Midbrain (tissue), 1 donor: ENCODE data around the gene GABARAPL2.
A peak's percentile ranks its signal among the peaks of the same experiment; 100 is the strongest.
"Not testable (repeated sequence)": the region's sequence is repeated elsewhere in the genome, so short reads cannot be mapped to it uniquely, and the experiment has no call there.

Source experiments
- DNase-seq: peaks from one replicate; lab custom pipeline; 2025; lab: John Stamatoyannopoulos, UW

The GABARAPL2 gene

GRCh38 chr16:75566040-75566757 lies at the start of gene GABARAPL2:
Gene GABARAPL2 (plus strand): TSS chr16:75566379. CDS start chr16:75566487, 108 bp downstream.
- DNase-seq = peak; percentile 93

DNA sequence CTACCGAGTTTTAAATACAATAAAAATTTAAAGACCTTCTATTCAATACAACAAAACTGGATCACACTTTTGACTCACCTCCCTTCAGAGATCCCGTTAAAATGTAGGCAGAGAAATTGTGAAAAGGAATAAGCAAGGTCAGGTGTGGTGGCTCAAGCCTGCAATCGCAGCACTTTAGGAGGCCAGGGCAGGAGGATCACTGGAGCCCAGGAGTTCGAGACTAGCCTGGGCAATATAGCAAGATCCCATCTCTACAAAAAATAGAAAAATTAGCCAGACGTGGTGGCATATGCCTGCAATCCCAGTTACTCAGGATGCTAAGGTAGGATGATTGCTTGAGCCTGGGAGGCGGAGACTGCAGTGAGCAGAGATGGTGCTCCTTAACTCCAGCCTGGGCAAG lies 47.0 kb upstream of the GABARAPL2 start:
- no peak for DNase-seq

DNA sequence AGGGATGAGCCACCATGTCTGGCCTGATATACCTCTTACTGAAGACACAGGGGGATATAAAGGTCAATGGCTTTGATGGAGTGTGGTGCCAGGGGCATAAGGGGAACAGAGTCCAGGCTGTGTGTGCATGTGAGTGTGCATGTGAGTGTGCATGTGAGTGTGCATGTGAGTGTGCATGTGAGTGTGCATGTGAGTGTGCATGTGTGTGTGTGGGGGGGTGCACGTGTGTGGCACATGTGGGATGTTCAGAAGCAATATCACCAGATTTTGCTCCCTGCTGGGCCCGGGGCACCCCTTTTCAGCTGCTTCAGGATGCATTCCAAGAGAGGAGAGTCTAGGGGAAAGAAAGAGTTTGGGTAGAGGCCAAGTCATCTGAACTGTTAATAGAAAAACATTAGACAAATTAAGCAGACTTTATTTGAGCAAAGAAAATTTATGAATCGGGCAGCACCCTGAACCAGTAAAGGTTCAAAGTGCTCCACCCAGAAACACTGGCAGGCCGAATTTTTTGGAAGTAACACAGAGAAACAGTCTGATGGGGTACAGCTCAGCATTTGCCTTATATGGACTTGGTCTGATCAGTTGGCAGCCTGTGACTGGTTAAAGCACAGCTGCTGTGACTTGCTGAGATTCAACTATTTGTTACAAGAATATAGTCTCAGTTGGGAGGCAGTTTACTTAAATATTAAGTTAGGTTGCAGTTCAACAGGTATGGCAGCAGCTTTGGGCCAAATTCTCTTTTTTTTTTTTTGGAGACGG lies 40.0 kb upstream of the GABARAPL2 start:
- no peak for DNase-seq

DNA sequence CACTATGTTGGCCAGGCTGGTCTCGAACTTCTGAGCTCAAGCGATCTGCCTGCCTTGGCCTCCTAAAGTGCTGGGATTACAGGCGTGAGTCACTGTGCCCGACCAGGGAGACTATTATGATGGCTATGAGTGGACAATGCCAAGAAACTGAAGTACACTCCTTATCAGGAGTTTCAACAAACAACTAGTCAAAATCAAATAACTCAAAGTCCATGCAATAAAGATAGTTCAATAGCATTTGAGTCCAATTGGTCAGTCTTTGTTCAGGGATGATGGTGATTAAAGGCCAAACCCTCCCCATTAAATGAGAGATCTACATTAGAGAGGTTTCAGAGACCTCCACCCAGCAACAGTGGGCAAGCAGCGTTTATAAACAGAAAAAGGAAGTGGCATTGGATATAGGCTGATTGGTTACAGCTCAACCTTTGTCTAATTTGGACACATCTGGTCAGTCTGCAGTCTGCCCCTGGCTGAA lies 38.3 kb upstream of the GABARAPL2 start:
- DNase-seq = no peak

GRCh38 chr16:75529056-75529905 lies 36.9 kb upstream of the GABARAPL2 start:
- no peak for DNase-seq

- DNase-seq = no peak
Measured at GRCh38 chr16:75529959-75530358, 36.2 kb upstream of the GABARAPL2 start.

DNA sequence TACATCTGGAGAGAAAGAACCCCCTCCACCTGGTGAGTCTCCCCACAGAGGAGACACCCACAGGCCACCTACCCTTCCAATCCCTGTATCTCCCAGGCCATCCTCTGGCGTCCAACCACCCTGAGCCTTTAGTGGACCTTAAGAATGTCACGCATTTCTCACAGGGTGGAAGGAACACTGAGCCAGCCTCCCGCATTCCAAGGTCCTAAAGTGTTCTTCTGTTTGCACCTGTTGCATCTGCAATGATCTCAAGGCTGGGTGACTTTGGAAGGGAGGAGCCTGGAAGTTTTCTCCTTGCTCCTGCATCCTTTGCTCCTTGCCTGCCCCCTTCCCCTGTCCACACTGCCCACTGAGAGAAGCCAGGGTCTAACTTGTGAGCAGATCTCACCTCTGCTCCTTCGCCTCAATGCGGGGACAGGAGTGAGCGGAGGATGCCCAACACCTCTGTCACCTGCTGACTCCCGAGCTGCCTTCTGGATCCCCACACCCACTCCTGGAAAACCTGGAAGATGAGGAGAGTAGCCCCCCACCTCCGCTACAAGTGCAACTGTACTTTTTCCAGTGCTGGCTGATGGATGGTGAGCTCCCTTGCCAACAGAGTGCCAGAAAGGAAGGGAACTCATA lies 33.9 kb upstream of the GABARAPL2 start:
- DNase-seq = no peak

DNA sequence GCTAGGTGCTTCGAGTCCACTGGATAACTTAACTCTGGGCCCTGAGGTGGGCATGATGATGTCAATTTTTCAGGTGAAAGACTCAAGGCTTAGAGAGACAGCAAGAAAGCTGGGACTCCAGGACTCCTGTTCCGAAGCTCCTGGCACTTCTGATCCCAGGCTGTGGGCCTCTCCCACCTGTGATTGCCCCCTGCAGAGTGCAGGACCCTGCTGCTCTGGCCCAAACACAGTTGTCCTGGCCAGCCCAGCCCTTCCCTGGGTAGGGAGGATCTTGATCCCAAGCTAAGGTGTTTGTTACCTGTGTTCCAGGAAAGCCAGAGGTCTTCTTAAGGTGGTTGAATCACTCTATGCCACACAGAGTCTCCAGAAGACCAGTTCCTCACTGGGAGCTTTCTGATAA lies 33.4 kb upstream of the GABARAPL2 start:
- DNase-seq = no peak

DNA sequence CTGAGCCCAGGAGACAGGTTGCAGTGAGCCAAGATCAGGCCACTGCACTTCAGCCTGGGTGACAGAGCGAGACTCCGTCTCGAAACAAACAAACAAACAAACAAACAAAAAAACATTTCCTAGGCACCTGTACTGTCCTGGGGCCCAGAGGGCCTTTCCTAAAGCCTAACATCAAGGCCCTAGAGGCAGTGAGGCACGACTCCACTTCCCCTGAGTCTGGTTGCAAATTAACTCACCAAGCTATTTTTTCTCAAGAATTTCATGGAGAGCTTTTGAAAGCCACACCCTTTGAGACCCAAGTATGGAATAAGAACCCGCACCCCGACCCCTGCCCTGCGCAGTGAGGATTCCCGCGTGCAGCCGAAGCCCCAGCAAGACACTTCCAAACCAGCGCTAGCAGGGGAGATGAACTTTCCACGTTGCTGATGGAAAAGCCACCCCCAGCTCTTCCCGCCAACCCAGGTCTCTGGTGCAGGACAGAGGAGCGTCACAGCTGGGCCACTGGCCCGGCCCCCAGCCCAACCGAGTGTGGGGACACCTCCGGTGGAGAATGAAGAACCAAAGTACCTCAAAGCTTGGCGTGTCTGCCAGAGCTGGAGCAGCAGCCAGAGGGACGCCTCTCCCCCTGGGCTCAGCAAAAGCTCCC lies 31.5 kb upstream of the GABARAPL2 start:
- no peak for DNase-seq

GRCh38 chr16:75535211-75535843 lies 30.9 kb upstream of the GABARAPL2 start:
- no peak for DNase-seq

DNA sequence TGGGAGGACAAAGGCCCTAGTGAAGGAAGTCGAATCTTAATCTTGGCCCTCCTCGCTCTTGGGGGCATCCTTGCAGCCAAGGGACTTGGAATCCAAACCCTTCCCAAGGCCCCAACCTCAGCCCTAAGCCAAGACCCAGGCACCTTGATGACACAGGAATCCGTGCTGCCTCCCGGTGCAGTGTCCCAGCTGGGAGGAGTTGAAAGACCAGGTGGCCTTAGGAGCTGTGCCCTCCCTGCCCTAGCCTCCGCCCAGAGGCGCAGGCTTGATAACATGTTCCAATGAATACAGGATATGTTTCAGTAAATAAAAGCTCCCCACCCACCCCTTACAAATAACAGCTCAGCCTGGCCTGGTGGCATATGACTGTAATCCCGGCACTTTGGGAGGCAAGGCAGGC lies 30.3 kb upstream of the GABARAPL2 start, which contains the start of gene CHST5:
Gene CHST5, minus strand, starts transcription at position 208 of the 400 bp plus-strand sequence. CDS start 5,724 bp downstream, outside the sequence.
- no peak for DNase-seq

DNA sequence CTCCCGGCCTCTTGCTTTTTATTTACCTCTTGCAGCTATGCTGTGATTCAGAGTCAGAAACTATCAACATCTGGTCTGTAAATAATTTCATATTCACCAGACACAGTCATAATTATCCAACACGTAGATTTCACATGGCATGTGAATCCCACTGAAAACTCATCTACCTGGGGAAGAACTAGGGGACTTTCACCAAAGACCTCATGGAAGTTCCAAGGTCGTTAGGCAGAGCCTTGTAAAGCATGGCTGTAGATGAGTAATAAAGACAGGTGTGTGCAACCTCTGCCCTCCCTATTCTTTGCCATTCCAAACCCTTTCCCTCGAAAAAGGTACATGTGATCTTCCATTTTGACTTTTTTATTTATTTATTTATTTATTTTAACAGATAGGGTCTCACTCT lies 28.4 kb upstream of the GABARAPL2 start:
- DNase-seq = no peak

GRCh38 chr16:75538882-75539565 lies 27.2 kb upstream of the GABARAPL2 start:
- DNase-seq = peak; percentile 35

DNA sequence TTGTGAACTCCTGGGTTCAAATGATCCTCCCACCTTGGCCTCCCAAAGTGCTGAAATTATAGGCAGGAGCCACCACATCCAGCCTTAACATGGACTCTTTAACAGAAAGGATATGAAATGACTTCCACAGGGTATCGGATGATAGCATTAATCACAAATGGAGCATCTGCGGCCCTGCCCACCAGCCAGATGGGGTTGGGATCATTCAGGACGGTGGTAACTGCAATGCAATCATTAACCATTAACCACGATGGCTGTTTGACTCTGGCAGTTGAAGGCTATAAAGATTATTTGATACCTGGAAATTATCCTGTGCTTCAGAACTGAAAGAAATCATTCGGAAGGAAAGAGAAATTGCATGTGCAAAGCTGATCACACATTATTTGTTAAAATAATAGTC lies 24.9 kb upstream of the GABARAPL2 start:
- DNase-seq = no peak

DNA sequence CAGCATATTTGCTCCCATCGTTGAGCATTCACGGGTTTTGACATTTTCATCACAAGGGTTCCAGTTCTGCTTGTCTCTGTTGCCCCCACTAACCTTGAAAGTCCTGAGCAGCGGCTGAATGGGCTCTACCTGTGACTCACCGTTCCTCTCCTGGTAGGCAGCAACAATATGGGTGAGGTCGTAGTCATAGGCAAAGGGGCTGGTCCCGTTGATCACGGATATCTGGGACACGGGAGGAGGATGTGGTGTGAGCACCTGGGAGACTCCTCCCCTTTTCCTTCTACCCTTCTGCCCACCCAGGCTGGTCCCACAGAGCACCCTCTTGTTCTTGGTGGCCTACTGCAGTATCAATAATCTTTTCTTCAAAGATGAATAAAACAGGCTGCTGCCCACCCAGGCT lies 23.7 kb upstream of the GABARAPL2 start:
- DNase-seq = not testable (repeated sequence)

DNA sequence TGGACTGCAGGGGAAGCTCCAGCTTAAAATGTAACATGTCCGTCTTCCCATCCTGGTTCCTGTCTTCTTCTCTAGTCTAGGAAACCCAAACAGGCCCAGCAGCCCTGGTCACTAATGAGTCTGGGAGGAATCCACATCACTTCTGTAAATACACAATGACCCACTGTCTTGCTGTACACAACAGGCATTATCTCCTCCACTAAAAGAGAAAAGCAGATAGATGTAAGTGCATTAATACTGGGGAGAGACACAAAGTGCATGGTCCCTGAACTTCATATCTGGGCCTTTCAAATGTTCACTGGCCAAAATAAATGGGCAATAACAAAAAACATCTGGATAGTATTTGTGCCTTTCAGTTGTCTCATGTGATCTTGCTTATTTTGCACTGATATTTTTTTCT lies 20.3 kb upstream of the GABARAPL2 start:
- not testable (repeated sequence) for DNase-seq

- no peak for DNase-seq
Measured at GRCh38 chr16:75546293-75546692, 19.9 kb upstream of the GABARAPL2 start.

DNA sequence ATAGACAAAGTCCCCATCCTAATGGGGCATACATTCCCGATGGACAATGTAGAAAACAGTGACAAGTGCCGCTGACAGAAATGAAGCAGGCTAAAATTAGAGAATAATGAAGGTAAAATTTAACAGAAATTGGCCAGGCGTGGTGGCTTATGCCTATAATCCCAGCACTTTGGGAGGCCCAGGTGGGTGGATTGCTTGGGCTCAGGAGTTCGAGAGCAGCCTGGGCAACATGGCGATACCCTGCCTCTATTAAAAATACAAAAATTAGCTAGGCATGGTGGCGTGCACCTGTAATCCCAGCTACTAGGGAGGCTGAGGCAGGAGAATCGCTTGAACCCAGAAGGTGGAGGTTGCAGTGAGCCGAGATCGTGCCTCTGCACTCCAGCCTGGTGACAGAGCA lies 17.7 kb upstream of the GABARAPL2 start:
- DNase-seq = not testable (repeated sequence)

DNA sequence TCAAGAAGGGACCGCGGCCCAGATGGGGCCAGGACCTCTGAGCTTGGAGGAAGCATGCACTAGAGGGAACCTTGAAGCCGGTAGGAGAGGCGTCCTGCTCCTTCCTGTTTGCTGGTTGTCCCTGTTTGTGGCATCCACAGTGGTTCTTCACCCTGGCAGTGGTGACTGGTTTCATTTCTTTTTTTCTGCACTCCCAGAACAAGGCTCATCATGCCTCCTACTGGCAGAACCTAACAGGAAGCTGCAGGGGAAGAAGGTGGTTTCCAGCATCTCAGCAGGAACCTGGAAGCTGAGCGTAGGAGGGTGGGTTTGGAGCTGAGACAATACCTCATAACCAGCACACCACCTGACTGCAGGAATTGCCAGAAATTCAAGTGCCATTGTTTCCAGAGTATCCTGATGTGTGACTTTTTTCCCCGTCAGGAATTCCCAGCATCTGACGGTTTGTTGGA lies 15.9 kb upstream of the GABARAPL2 start:
- peak; percentile 74 for DNase-seq

GRCh38 chr16:75552951-75553350 lies 13.2 kb upstream of the GABARAPL2 start:
- DNase-seq = peak; percentile 38
